ENCODE data around the gene HTRA3.

HTRA3 gene

GRCh38 chr4:8321771-8322170 is 52.2 kb downstream of the HTRA3 start:
- TF ChIP-seq TCF4 (CRISPR knock-in tag; IDR thresholded peaks at IDR 0.05; ENCODE audit: borderline replicate concordance) = no peak
- no peak for ATAC-seq

GRCh38 chr4:8322794-8323704 is 53.5 kb downstream of the HTRA3 start:
- TF ChIP-seq TCF4 (CRISPR knock-in tag; IDR thresholded peaks at IDR 0.05; ENCODE audit: borderline replicate concordance) = no peak
- TF ChIP-seq RARB (CRISPR knock-in tag; IDR thresholded peaks at IDR 0.05) = no peak
- TF ChIP-seq PATZ1 (CRISPR knock-in tag; IDR thresholded peaks at IDR 0.05; ENCODE audit: borderline replicate concordance) = no peak
- TF ChIP-seq CSDC2 (CRISPR knock-in tag; IDR thresholded peaks at IDR 0.05) = no peak
- no peak for TF ChIP-seq ARNTL (CRISPR knock-in tag; IDR thresholded peaks at IDR 0.05; ENCODE audit: borderline replicate concordance, low read depth)
- no peak for TF ChIP-seq SNAI2 (CRISPR knock-in tag; IDR thresholded peaks at IDR 0.05)
- no peak for TF ChIP-seq ESRRG (CRISPR knock-in tag; IDR thresholded peaks at IDR 0.05)
- TF ChIP-seq, protein P1, sequence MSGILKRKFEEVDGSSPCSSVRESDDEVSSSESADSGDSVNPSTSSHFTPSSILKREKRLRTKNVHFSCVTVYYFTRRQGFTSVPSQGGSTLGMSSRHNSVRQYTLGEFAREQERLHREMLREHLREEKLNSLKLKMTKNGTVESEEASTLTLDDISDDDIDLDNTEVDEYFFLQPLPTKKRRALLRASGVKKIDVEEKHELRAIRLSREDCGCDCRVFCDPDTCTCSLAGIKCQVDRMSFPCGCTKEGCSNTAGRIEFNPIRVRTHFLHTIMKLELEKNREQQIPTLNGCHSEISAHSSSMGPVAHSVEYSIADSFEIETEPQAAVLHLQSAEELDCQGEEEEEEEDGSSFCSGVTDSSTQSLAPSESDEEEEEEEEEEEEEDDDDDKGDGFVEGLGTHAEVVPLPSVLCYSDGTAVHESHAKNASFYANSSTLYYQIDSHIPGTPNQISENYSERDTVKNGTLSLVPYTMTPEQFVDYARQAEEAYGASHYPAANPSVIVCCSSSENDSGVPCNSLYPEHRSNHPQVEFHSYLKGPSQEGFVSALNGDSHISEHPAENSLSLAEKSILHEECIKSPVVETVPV (CRISPR knock-in tag; IDR thresholded peaks at IDR 0.05) = no peak
- TF ChIP-seq PPARA (CRISPR knock-in tag; IDR thresholded peaks at IDR 0.05; ENCODE audit: borderline replicate concordance) = no peak
- TF ChIP-seq POU6F1 (CRISPR knock-in tag; IDR thresholded peaks at IDR 0.05; ENCODE audit: borderline replicate concordance, low read depth) = no peak
- TF ChIP-seq OSR1 (CRISPR knock-in tag; IDR thresholded peaks at IDR 0.05) = no peak
- TF ChIP-seq ZNF8 (CRISPR knock-in tag; IDR thresholded peaks at IDR 0.05) = no peak
- TF ChIP-seq BACH2 (CRISPR knock-in tag; IDR thresholded peaks at IDR 0.05; ENCODE audit: borderline replicate concordance) = no peak

GRCh38 chr4:8323947-8324555 is 54.5 kb downstream of the HTRA3 start:
- no peak for TF ChIP-seq ESRRG (CRISPR knock-in tag; IDR thresholded peaks at IDR 0.05)
- TF ChIP-seq GLIS3 (CRISPR knock-in tag; IDR thresholded peaks at IDR 0.05) = no peak
- TF ChIP-seq, protein P1 (CRISPR knock-in tag; IDR thresholded peaks at IDR 0.05) = no peak
- TF ChIP-seq ZFP30 (CRISPR knock-in tag; IDR thresholded peaks at IDR 0.05) = no peak
- TF ChIP-seq ZFP3 (CRISPR knock-in tag; IDR thresholded peaks at IDR 0.05) = no peak
- TF ChIP-seq ISL1 (CRISPR knock-in tag; IDR thresholded peaks at IDR 0.05) = no peak
- no peak for TF ChIP-seq BACH2 (CRISPR knock-in tag; IDR thresholded peaks at IDR 0.05; ENCODE audit: borderline replicate concordance)
- no peak for TF ChIP-seq ZNF70 (CRISPR knock-in tag; IDR thresholded peaks at IDR 0.05)
- TF ChIP-seq TCF4 (CRISPR knock-in tag; IDR thresholded peaks at IDR 0.05; ENCODE audit: borderline replicate concordance) = no peak
- no peak for TF ChIP-seq SNAI2 (CRISPR knock-in tag; IDR thresholded peaks at IDR 0.05)
- TF ChIP-seq PPARA (CRISPR knock-in tag; IDR thresholded peaks at IDR 0.05; ENCODE audit: borderline replicate concordance) = no peak
- TF ChIP-seq TOX (CRISPR knock-in tag; IDR thresholded peaks at IDR 0.05; ENCODE audit: borderline replicate concordance) = no peak
- TF ChIP-seq ZNF8 (CRISPR knock-in tag; IDR thresholded peaks at IDR 0.05) = no peak
- no peak for TF ChIP-seq OSR1 (CRISPR knock-in tag; IDR thresholded peaks at IDR 0.05)
- no peak for TF ChIP-seq POU6F1 (CRISPR knock-in tag; IDR thresholded peaks at IDR 0.05; ENCODE audit: borderline replicate concordance, low read depth)
- TF ChIP-seq, protein P2, sequence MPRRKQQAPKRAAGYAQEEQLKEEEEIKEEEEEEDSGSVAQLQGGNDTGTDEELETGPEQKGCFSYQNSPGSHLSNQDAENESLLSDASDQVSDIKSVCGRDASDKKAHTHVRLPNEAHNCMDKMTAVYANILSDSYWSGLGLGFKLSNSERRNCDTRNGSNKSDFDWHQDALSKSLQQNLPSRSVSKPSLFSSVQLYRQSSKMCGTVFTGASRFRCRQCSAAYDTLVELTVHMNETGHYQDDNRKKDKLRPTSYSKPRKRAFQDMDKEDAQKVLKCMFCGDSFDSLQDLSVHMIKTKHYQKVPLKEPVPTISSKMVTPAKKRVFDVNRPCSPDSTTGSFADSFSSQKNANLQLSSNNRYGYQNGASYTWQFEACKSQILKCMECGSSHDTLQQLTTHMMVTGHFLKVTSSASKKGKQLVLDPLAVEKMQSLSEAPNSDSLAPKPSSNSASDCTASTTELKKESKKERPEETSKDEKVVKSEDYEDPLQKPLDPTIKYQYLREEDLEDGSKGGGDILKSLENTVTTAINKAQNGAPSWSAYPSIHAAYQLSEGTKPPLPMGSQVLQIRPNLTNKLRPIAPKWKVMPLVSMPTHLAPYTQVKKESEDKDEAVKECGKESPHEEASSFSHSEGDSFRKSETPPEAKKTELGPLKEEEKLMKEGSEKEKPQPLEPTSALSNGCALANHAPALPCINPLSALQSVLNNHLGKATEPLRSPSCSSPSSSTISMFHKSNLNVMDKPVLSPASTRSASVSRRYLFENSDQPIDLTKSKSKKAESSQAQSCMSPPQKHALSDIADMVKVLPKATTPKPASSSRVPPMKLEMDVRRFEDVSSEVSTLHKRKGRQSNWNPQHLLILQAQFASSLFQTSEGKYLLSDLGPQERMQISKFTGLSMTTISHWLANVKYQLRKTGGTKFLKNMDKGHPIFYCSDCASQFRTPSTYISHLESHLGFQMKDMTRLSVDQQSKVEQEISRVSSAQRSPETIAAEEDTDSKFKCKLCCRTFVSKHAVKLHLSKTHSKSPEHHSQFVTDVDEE (CRISPR knock-in tag; IDR thresholded peaks at IDR 0.05) = no peak

More at GRCh38 chr4:8322794-8323704, 53.5 kb downstream of the HTRA3 start:
- no peak for ATAC-seq

More at GRCh38 chr4:8323947-8324555, 54.5 kb downstream of the HTRA3 start:
- no peak for ATAC-seq

Data from SK-N-SH treated with all-trans-retinoic acid at 6 μM for 48 hours (cell line).